GM23338 (cell line): ENCODE results near the gene TIMP4. TPM values are rescaled to one million over a fixed set of nuclear protein-coding genes. Genes with fewer than 3 reads are reported as not detected.

Experiments used
- ATAC-seq: fragments of 200-7000 bp; cut with Tn5 transposase; 3 replicates; pipeline ENCODE4 v1.9.1; 2020
- DNase-seq: peaks from one replicate; pipeline ENCODE4 v3.0.0-alpha.2; 2015; ENCODE audit warnings: low spot score
- H2AFZ ChIP-seq: fragments of 200-600 bp; sonication (generic); 2 replicates; pipeline ENCODE4 v1.8.0; 2016; ENCODE audit warnings: antibody characterized with exemption, mild to moderate bottlenecking, moderate library complexity
- H3F3A ChIP-seq: fragments of 200-600 bp; sonication (generic); replicated peaks from 2 replicates; pipeline ENCODE4 v1.8.0; 2017; ENCODE audit warnings: antibody characterized with exemption, mixed run types, low read depth
- H3K27ac ChIP-seq: fragments of 200-600 bp; sonication (generic); 2 replicates; pipeline ENCODE4 v1.6.1; 2016; ENCODE audit warnings: low read depth
- H3K27me3 ChIP-seq: fragments of 200-600 bp; sonication (generic); 2 replicates; pipeline ENCODE4 v1.8.0; 2016; ENCODE audit warnings: mild to moderate bottlenecking, mixed run types, moderate library complexity; ENCODE audit not compliant: insufficient read depth
- H3K36me3 ChIP-seq: fragments of 200-600 bp; sonication (generic); 2 replicates; pipeline ENCODE4 v1.8.0; 2016; ENCODE audit warnings: mild to moderate bottlenecking; ENCODE audit not compliant: insufficient read depth
- H3K4me1 ChIP-seq: fragments of 200-600 bp; sonication (generic); 2 replicates; pipeline ENCODE4 v1.8.0; 2016; ENCODE audit warnings: mild to moderate bottlenecking, moderate library complexity; ENCODE audit not compliant: insufficient read depth
- H3K4me2 ChIP-seq: fragments of 200-600 bp; sonication (generic); 2 replicates; pipeline ENCODE4 v1.7.1; 2017; ENCODE audit warnings: mixed run types
- H3K4me3 ChIP-seq: fragments of 200-600 bp; sonication (generic); 2 replicates; pipeline ENCODE4 v1.6.1; 2016; ENCODE audit warnings: mixed run types
- H3K79me2 ChIP-seq: fragments of 200-600 bp; sonication (generic); replicated peaks from 2 replicates; pipeline ENCODE4 v1.8.0; 2017; ENCODE audit warnings: mild to moderate bottlenecking; ENCODE audit not compliant: insufficient read depth
- H3K9me2 ChIP-seq: fragments of 200-600 bp; sonication (generic); 2 replicates; pipeline ENCODE4 v1.8.0; 2017; ENCODE audit not compliant: insufficient read depth
- H4K20me1 ChIP-seq: fragments of 200-600 bp; sonication (generic); replicated peaks from 2 replicates; pipeline ENCODE4 v1.8.0; 2017; ENCODE audit warnings: mild to moderate bottlenecking; ENCODE audit not compliant: insufficient read depth
- H3K27ac Mint-ChIP-seq: 2 replicates; pipeline ENCODE4 v1.8.0; 2020; ENCODE audit warnings: inconsistent platforms, mild to moderate bottlenecking, moderate library complexity, mixed read lengths
- H3K27me3 Mint-ChIP-seq: 3 replicates; pipeline ENCODE4 v1.8.0; 2022; ENCODE audit warnings: low read depth, mild to moderate bottlenecking, moderate library complexity, mixed read lengths, inconsistent platforms; ENCODE audit not compliant: insufficient read depth, poor library complexity
- H3K36me3 Mint-ChIP-seq: 3 replicates; pipeline ENCODE4 v1.8.0; 2021; ENCODE audit warnings: low read depth, mild to moderate bottlenecking, inconsistent platforms, moderate library complexity, mixed read lengths
- H3K4me1 Mint-ChIP-seq: 3 replicates; pipeline ENCODE4 v1.8.0; 2020; ENCODE audit warnings: mild to moderate bottlenecking, inconsistent platforms, mixed read lengths
- H3K4me3 Mint-ChIP-seq: 3 replicates; pipeline ENCODE4 v1.8.0; 2021; ENCODE audit warnings: moderate library complexity, mild to moderate bottlenecking, inconsistent platforms, mixed read lengths
- H3K9me3 Mint-ChIP-seq: 3 replicates; pipeline ENCODE4 v1.8.0; 2020; ENCODE audit warnings: moderate library complexity, mild to moderate bottlenecking, inconsistent platforms, mixed read lengths
- CREB1 ChIP-seq: fragments of 250-450 bp; sonication (Bioruptor Pico); IDR thresholded peaks from 2 replicates; pipeline ENCODE4 v1.5.0; 2020; ENCODE audit warnings: low read depth, mild to moderate bottlenecking, moderate library complexity
- CTCF ChIP-seq, 2 experiments: fragments of 200-600 bp in 1 of 2; sonication (generic) in 1 of 2; conservative IDR thresholded peaks; 2 replicates each; pipeline versions ENCODE4 v1.5.1 to v1.6.1; 2016 to 2017; ENCODE audit warnings: antibody characterized with exemption in 2 of 2, low read depth in 2 of 2, mild to moderate bottlenecking in 2 of 2, moderate library complexity in 1 of 2
- ETS1 ChIP-seq: IDR thresholded peaks from 2 replicates; pipeline ENCODE4 v1.6.1; 2016; ENCODE audit warnings: antibody characterized with exemption
- EZH2 ChIP-seq: fragments of 200-600 bp; sonication (generic); IDR thresholded peaks from one replicate; pipeline ENCODE4 v1.8.0; 2017; ENCODE audit warnings: antibody characterized with exemption, mild to moderate bottlenecking, low read depth; ENCODE audit not compliant: unreplicated experiment
- EZH2phosphoT487 ChIP-seq: fragments of 200-600 bp; sonication (generic); IDR thresholded peaks from one replicate; pipeline ENCODE4 v1.8.1; 2018; ENCODE audit warnings: antibody characterized with exemption; ENCODE audit not compliant: unreplicated experiment
- JUNB ChIP-seq: IDR thresholded peaks from one replicate; pipeline ENCODE4 v1.6.1; 2016; ENCODE audit warnings: antibody characterized with exemption; ENCODE audit not compliant: unreplicated experiment
- NANOG ChIP-seq: IDR thresholded peaks from 2 replicates; pipeline ENCODE4 v1.6.1; 2016; ENCODE audit warnings: antibody characterized with exemption, borderline replicate concordance
- POLR2AphosphoS5 ChIP-seq: IDR thresholded peaks from 2 replicates; pipeline ENCODE4 v1.6.1; 2016; ENCODE audit warnings: antibody characterized with exemption, low read depth
- REST ChIP-seq: IDR thresholded peaks from one replicate; pipeline ENCODE4 v1.6.1; 2018; ENCODE audit warnings: antibody characterized with exemption; ENCODE audit not compliant: unreplicated experiment
- ZNF114 ChIP-seq: fragments of 250-450 bp; sonication (Bioruptor Pico); IDR thresholded peaks from 2 replicates; pipeline ENCODE4 v1.5.0; 2020; ENCODE audit warnings: mild to moderate bottlenecking, moderate library complexity
- ZNF331 ChIP-seq: fragments of 250-450 bp; sonication (Bioruptor Pico); IDR thresholded peaks from 2 replicates; pipeline ENCODE4 v1.5.0; 2020; ENCODE audit warnings: low read depth, mild to moderate bottlenecking, moderate library complexity
- polyA plus RNA-seq: library from polyadenylated mRNA; unstranded; fragments of >200 nt; fragmentation: Nextera tagmentation; extraction: Ambion mirVana; gene quantifications from 2 replicates; pipeline ENCODE4 v1.2.1, GENCODE V29; 2016
- total RNA-seq: library from RNA; depleted of rRNA; stranded (reverse); fragments of >200 nt; shearing (Covaris generic); gene quantifications from 2 replicates; pipeline ENCODE4 v1.2.3, GENCODE V29; 2014

The TIMP4 gene
- total and polyA plus RNA-seq, 2 experiments from 2014 or later = 6.7 to 11.1 TPM

GRCh38 chr3:12150112-12150511 is 8.6 kb downstream of the TIMP4 start (continued):
- no peak for TF ChIP-seq EZH2
- TF ChIP-seq EZH2phosphoT487 = no peak
- TF ChIP-seq ETS1 = no peak
- no peak for TF ChIP-seq REST
- no peak for TF ChIP-seq CTCF (conservative IDR thresholded peaks at IDR 0.05; ENCODE audit: low read depth in 2 of 2)
- no peak for TF ChIP-seq ZNF114 (CRISPR knock-in tag)

GRCh38 chr3:12149029-12149428 is 9.7 kb downstream of the TIMP4 start:
- Mint-ChIP-seq H3K27ac (peak overlapping the region; percentile 31; the same call in 1 of the 2 replicates), H3K36me3 (peaks cover 11% of the 10 kb centered on the region)
- TF ChIP-seq NANOG = no peak
- TF ChIP-seq EZH2 = no peak
- no peak for TF ChIP-seq EZH2phosphoT487
- TF ChIP-seq ZNF114 (CRISPR knock-in tag) = no peak
- TF ChIP-seq JUNB = no peak
- no peak for TF ChIP-seq CREB1 (CRISPR knock-in tag)
- no peak for TF ChIP-seq ZNF331 (CRISPR knock-in tag)
- no peak for TF ChIP-seq POLR2AphosphoS5
- no peak for TF ChIP-seq REST

More at GRCh38 chr3:12149029-12149428, 9.7 kb downstream of the TIMP4 start:
- Histone ChIP-seq H3K4me1 (no peaks in the 10 kb centered on the region), H3K36me3 (no peaks in the 10 kb centered on the region; the same call in 1 of the 2 replicates), H3K9me2 (no peaks in the 10 kb centered on the region), H3K4me3 (no peak overlapping the region), H2AFZ (no peak overlapping the region), H3K4me2 (no peak overlapping the region), H3K27ac (no peak overlapping the region), H3F3A (no peaks in the 10 kb centered on the region), H4K20me1 (no peaks in the 10 kb centered on the region), H3K27me3 (no peaks in the 10 kb centered on the region), H3K79me2 (no peaks in the 10 kb centered on the region)
- Mint-ChIP-seq H3K4me1 (no peaks in the 10 kb centered on the region), H3K9me3 (no peaks in the 10 kb centered on the region), H3K4me3 (no peak overlapping the region), H3K27me3 (no peaks in the 10 kb centered on the region)
- no peak for DNase-seq
- ATAC-seq = no peak
